Measurements from ENCODE around the gene ASB3.

- no peak for TF ChIP-seq CTCF (IDR thresholded peaks at IDR 0.05; ENCODE audit: low read length)
- no peak for TF ChIP-seq EZH2 (optimal IDR thresholded peaks at IDR 0.05; ENCODE audit: low read depth, low read length)
- TF ChIP-seq EZH2phosphoT487 (IDR thresholded peaks at IDR 0.05; ENCODE audit: low read length): no peak
These were observed 26.4 kb upstream of the ASB3 start for GRCh38 chr2:53813151-53813550.

All from MM.1S (cell line).